CD14-positive monocyte (primary cell): Measurements from ENCODE around the gene F10. TPM values are rescaled to one million over a fixed set of nuclear protein-coding genes. Genes with fewer than 3 reads are reported as not detected.

ENCODE experiments used
- DNase-seq, 3 donors: peaks; one replicate each; pipeline ENCODE4 v3.0.0-alpha.2; 2011 to 2022
- H2AFZ ChIP-seq: 2 replicates; pipeline ENCODE4 v1.6.0; 2012; ENCODE audit warnings: mild to moderate bottlenecking, low read depth, low read length, inconsistent platforms; ENCODE audit not compliant: insufficient read depth, poor library complexity, severe bottlenecking
- H3K27ac ChIP-seq, 2 donors: 1 replicate in 1 of 2; 2 replicates in 1 of 2; pipeline ENCODE4 v1.5.1; 2012 to 2013; ENCODE audit warnings: low read length in 2 of 2, control low read depth in 1 of 2, inconsistent platforms in 1 of 2, low read depth in 1 of 2, mild to moderate bottlenecking in 1 of 2
- H3K27me3 ChIP-seq, 2 donors: one replicate each; pipeline versions ENCODE4 v1.6.0 to v1.6.1; 2011 to 2013; ENCODE audit warnings: low read length in 2 of 2; ENCODE audit not compliant: control insufficient read depth in 2 of 2, insufficient read depth in 2 of 2
- H3K36me3 ChIP-seq, 2 donors: replicated peaks in 1 of 2; 1 replicate in 1 of 2; 2 replicates in 1 of 2; pipeline versions ENCODE4 v1.5.1 to v1.6.1; 2012 to 2013; ENCODE audit warnings: low read length in 2 of 2, control low read depth in 1 of 2, inconsistent platforms in 1 of 2, mild to moderate bottlenecking in 1 of 2; ENCODE audit not compliant: insufficient read depth in 2 of 2, control insufficient read depth in 1 of 2
- H3K4me1 ChIP-seq, 2 donors: 1 replicate in 1 of 2; 2 replicates in 1 of 2; pipeline versions ENCODE4 v1.5.1 to v1.6.1; 2012 to 2013; ENCODE audit warnings: low read length in 2 of 2, control low read depth in 1 of 2, inconsistent platforms in 1 of 2, mild to moderate bottlenecking in 1 of 2, moderate library complexity in 1 of 2; ENCODE audit not compliant: insufficient read depth in 2 of 2, control insufficient read depth in 1 of 2
- H3K4me2 ChIP-seq: replicated peaks from 2 replicates; pipeline ENCODE3; 2012; ENCODE audit warnings: low read length, moderate library complexity, mild to moderate bottlenecking; ENCODE audit not compliant: poor library complexity, severe bottlenecking; ENCODE audit errors: extremely low read depth
- H3K4me3 ChIP-seq, 3 experiments: fragments of 200-600 bp in 1 of 3; sonication (generic) in 1 of 3; replicated peaks in 1 of 3; 1 replicate in 2 of 3; 2 replicates in 1 of 3; pipeline ENCODE4 v1.5.1; 2011 to 2013; ENCODE audit warnings: low read length in 3 of 3, mild to moderate bottlenecking in 3 of 3, control low read depth in 2 of 3, low read depth in 2 of 3, inconsistent platforms in 1 of 3, moderate library complexity in 1 of 3
- H3K79me2 ChIP-seq: 2 replicates; pipeline ENCODE4 v1.6.0; 2012; ENCODE audit warnings: mild to moderate bottlenecking, control low read depth, inconsistent platforms, low read length, moderate library complexity; ENCODE audit not compliant: insufficient read depth
- H3K9ac ChIP-seq: 2 replicates; pipeline ENCODE4 v1.6.0; 2017; ENCODE audit warnings: low read length, mild to moderate bottlenecking; ENCODE audit not compliant: insufficient read depth, poor library complexity, severe bottlenecking
- H3K9me3 ChIP-seq, 2 donors: replicated peaks in 1 of 2; 1 replicate in 1 of 2; 2 replicates in 1 of 2; pipeline versions ENCODE4 v1.5.1 to v1.6.1; 2012 to 2013; ENCODE audit warnings: low read length in 2 of 2, control low read depth in 1 of 2; ENCODE audit not compliant: control insufficient read depth in 1 of 2, insufficient read depth in 1 of 2
- H4K20me1 ChIP-seq: 2 replicates; pipeline ENCODE4 v1.6.0; 2012; ENCODE audit warnings: mild to moderate bottlenecking, low read length, control low read depth, moderate library complexity; ENCODE audit not compliant: insufficient read depth
- H3K27ac Mint-ChIP-seq, 7 donors: one replicate each; pipeline ENCODE4 v1.8.0; 2020; ENCODE audit warnings: mild to moderate bottlenecking in 7 of 7, mixed read lengths in 7 of 7, moderate library complexity in 6 of 7, inconsistent platforms in 2 of 7
- H3K27me3 Mint-ChIP-seq, 3 donors: one replicate each; pipeline ENCODE4 v1.8.0; 2021 to 2022; ENCODE audit warnings: low read depth in 3 of 3, mild to moderate bottlenecking in 3 of 3, mixed read lengths in 3 of 3, moderate library complexity in 3 of 3, inconsistent platforms in 1 of 3
- H3K36me3 Mint-ChIP-seq, 2 donors: one replicate each; pipeline ENCODE4 v1.8.0; 2020; ENCODE audit warnings: mixed read lengths in 2 of 2, inconsistent platforms in 1 of 2, mild to moderate bottlenecking in 1 of 2
- H3K4me1 Mint-ChIP-seq: one replicate; pipeline ENCODE4 v1.8.0; 2020; ENCODE audit warnings: mild to moderate bottlenecking, mixed read lengths
- H3K4me3 Mint-ChIP-seq, 2 donors: one replicate each; pipeline ENCODE4 v1.8.0; 2020; ENCODE audit warnings: mild to moderate bottlenecking in 2 of 2, mixed read lengths in 2 of 2, moderate library complexity in 1 of 2
- H3K9me3 Mint-ChIP-seq, 7 donors: one replicate each; pipeline ENCODE4 v1.8.0; 2020 to 2022; ENCODE audit warnings: mixed read lengths in 7 of 7, mild to moderate bottlenecking in 6 of 7, moderate library complexity in 6 of 7, inconsistent platforms in 2 of 7
- WGBS: methylation state at CpG from one replicate; pipeline ENCODE4 v1.1.5; 2013; ENCODE audit warnings: missing lambda C conversion rate; ENCODE audit not compliant: insufficient coverage; 5-methylcytosine and 5-hydroxymethylcytosine counted together
- intact Hi-C, 2 donors: fragments of 100-400 bp; cut with micrococcal nuclease; formaldehyde crosslinking; loops; one replicate each; pipeline versions ENCODE4 v1.15.0 to v1.15.1; 2023
- polyA plus RNA-seq, 3 donors: library from polyadenylated mRNA; depleted of rRNA in 1 of 3; unstranded in 2 of 3; stranded (reverse) in 1 of 3; fragments of 300-500 nt in 2 of 3; fragments of >200 nt in 1 of 3; fragmentation: Illumina TruSeq in 2 of 3; gene quantifications; 1 replicate in 2 of 3; 2 replicates in 1 of 3; pipeline ENCODE4 v1.2.3, GENCODE V29; 2012 to 2021
- TF ChIP-seq, protein P1 (sequence below): fragments of 200-600 bp; IDR thresholded peaks from one replicate; pipeline ENCODE4 v1.8.0; 2022; ENCODE audit warnings: antibody characterized with exemption, mild to moderate bottlenecking

Gene F10
- polyA plus RNA-seq, 3 donors: not detected

DNA sequence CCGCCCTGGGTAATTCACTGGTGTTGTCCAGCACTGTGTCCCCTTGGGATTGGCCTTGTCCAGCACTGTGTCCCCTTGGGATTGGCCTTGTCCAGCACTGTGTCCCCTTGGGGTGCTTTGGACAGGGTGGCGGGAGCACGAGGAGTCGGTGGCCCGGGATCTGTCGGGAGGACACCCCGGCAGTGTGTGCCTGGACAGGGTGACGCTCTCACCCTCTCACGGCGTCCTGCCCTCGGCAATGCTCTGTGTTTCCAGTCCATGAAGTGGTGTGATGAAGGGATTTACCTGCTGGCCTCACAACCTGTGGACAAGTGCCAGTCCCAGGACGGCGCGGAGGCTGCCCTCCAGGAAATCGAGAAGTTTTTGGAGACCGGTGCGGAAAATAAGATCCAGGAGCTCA lies 46.9 kb upstream of the F10 start:
- Mint-ChIP-seq H3K9me3 (peaks cover 2 to 14% (median 11%) of the 10 kb centered on the region in 7 donors), H3K36me3 (no peaks in the 10 kb centered on the region), H3K27me3 (no peaks in the 10 kb centered on the region), H3K27ac (no peak overlapping the region), H3K4me3 (no peak overlapping the region), H3K4me1 (no peaks in the 10 kb centered on the region)
- DNase-seq: no peak
- intact Hi-C loops: no loop called here
- TF ChIP-seq, protein P1, sequence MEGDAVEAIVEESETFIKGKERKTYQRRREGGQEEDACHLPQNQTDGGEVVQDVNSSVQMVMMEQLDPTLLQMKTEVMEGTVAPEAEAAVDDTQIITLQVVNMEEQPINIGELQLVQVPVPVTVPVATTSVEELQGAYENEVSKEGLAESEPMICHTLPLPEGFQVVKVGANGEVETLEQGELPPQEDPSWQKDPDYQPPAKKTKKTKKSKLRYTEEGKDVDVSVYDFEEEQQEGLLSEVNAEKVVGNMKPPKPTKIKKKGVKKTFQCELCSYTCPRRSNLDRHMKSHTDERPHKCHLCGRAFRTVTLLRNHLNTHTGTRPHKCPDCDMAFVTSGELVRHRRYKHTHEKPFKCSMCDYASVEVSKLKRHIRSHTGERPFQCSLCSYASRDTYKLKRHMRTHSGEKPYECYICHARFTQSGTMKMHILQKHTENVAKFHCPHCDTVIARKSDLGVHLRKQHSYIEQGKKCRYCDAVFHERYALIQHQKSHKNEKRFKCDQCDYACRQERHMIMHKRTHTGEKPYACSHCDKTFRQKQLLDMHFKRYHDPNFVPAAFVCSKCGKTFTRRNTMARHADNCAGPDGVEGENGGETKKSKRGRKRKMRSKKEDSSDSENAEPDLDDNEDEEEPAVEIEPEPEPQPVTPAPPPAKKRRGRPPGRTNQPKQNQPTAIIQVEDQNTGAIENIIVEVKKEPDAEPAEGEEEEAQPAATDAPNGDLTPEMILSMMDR: no peak
- Histone ChIP-seq H3K4me3 (no peak overlapping the region), H4K20me1 (no peaks in the 10 kb centered on the region), H3K4me2 (no peak overlapping the region), H3K9me3 (peaks cover 0 to 6% of the 10 kb centered on the region in 2 donors), H3K36me3 (no peaks in the 10 kb centered on the region), H3K79me2 (no peaks in the 10 kb centered on the region), H3K9ac (no peak overlapping the region), H3K27ac (no peak overlapping the region), H2AFZ (no peak overlapping the region), H3K4me1 (no peaks in the 10 kb centered on the region), H3K27me3 (no peaks in the 10 kb centered on the region)
- WGBS: 96% methylated on average over 14 of the region's 17 CpGs

DNA sequence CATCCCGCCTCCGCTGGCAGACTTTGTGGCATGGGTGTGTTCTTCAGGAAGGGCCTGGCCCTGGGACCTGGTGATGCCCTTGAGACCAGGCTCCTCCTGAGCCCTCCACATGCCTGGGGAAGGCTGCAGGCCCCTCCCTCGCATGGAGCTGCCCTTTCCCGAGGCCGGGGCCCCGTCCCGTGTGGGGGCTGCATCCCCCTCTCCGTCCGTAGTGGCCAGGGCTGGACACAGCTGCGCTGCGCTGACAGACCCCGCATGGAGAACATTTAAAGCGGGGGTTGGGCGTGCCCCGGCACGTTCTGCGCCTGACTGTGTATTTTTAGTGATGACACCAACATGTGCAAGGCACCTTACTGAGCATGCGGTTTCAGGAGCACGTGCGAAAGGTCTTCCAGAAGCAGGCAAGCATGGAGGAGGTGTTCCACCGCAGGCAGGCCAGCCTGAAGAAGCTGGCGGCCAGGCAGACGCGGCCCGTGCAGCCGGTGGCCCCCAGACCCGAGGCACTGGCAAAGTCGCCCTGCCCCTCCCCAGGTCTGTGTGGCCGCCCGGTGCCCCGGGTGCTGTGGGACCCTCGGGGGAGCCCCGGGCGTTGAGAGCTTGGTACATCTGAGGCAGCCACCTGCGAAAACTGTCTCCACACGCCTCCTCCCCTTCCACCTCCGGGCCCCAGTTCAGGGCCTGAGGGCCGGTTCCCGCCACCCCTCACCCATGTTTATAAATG lies 45.8 kb upstream of the F10 start:
- Mint-ChIP-seq H3K27me3 (peaks cover 0 to 2% (median 0%) of the 10 kb centered on the region in 3 donors), H3K27ac (no peak overlapping the region), H3K9me3 (peaks cover 2 to 13% (median 7%) of the 10 kb centered on the region in 7 donors), H3K4me3 (no peak overlapping the region), H3K4me1 (no peaks in the 10 kb centered on the region), H3K36me3 (no peaks in the 10 kb centered on the region)
- Histone ChIP-seq H2AFZ (no peak overlapping the region), H3K4me2 (no peak overlapping the region), H3K9ac (no peak overlapping the region), H3K4me1 (no peaks in the 10 kb centered on the region), H3K4me3 (no peak overlapping the region), H3K36me3 (no peaks in the 10 kb centered on the region), H3K9me3 (peaks cover 0 to 6% of the 10 kb centered on the region in 2 donors), H3K27ac (no peak overlapping the region), H3K79me2 (no peaks in the 10 kb centered on the region), H3K27me3 (no peaks in the 10 kb centered on the region), H4K20me1 (no peaks in the 10 kb centered on the region)
- TF ChIP-seq, protein P1: no peak
- WGBS: 97% methylated on average over 38 of the region's 39 CpGs
- no peak for DNase-seq
- intact Hi-C loops: no loop called here
